ENCODE data around the gene CFAP69.
"Not testable (repeated sequence)": the region's sequence is repeated elsewhere in the genome, so short reads cannot be mapped to it uniquely, and the experiment has no call there.

The CFAP69 gene

GRCh38 chr7:90231304-90231703 lies 13.7 kb upstream of the CFAP69 start:
- DNase-seq (ENCODE audit: low read depth) = no peak

GRCh38 chr7:90232430-90232829 lies 12.5 kb upstream of the CFAP69 start:
- no peak for DNase-seq (ENCODE audit: low read depth)

DNA sequence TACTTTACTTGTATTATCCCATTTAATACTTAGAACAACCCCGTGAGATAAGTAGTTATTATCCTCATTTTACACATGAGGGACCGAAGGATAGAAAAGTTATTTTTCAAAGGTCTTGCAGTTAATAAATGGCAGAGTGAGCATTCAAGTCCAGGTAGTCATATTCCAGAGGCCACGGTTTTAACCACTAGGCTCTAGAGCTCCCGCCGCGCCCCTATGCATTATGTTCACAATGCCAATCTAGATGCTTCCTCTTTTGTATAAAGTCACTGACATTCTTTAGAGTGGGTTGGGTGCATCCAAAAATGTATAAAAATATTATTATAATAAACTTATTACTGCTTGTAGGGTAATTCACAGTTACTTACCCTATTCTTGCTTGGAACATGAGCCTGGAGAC lies 11.4 kb upstream of the CFAP69 start:
- DNase-seq (ENCODE audit: low read depth) = no peak

DNA sequence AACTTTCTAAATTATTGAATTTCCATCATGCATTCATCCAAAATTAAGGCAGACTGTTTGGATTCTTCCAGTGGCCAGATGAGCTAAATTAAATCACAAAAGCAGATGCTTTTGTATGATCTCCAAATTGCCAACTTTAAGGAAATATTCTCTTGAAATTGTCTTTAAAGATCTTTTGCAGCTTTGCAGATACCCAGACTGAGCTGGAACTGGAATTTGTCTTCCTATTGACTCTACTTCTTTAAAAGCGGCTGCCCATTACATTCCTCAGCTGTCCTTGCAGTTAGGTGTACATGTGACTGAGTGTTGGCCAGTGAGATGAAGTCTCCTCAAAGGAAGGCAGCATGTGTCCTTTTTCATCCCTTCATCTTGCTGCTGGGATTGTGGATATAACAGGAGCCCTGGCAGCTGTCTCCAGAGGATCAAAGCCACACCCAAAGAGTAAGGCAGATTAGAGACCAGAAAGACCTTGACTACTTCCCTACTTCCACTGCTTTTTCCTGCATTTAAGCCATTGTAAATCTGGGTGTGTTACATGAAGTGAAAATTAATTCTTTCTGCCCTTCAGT lies 8.2 kb upstream of the CFAP69 start:
- no peak for DNase-seq (ENCODE audit: low read depth)

GRCh38 chr7:90238022-90238421 lies 7.0 kb upstream of the CFAP69 start:
- no peak for DNase-seq (ENCODE audit: low read depth)

GRCh38 chr7:90238583-90238982 lies 6.4 kb upstream of the CFAP69 start:
- no peak for DNase-seq (ENCODE audit: low read depth)

DNA sequence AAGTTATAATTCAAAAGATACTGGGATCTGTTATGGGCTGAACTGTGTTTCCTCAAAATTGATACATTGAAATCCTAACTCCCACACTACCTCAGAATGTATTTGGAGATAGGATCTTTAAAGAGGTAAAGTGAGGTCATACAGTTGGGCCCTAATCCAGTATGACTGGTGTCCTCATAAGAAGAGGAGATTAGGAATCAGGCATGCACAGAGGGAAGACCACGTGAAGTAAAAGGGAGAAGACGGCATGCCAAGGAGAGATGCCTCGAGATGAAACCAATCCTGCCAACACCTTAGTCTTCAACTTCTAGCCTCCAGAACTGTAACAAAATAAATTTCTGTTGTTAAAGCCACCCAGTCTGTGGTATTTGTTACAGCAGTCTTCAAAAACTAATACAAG lies 5.9 kb upstream of the CFAP69 start:
- DNase-seq (ENCODE audit: low read depth) = no peak

- DNase-seq (ENCODE audit: low read depth) = no peak
These were observed 5.2 kb upstream of the CFAP69 start for GRCh38 chr7:90239625-90240228.

DNA sequence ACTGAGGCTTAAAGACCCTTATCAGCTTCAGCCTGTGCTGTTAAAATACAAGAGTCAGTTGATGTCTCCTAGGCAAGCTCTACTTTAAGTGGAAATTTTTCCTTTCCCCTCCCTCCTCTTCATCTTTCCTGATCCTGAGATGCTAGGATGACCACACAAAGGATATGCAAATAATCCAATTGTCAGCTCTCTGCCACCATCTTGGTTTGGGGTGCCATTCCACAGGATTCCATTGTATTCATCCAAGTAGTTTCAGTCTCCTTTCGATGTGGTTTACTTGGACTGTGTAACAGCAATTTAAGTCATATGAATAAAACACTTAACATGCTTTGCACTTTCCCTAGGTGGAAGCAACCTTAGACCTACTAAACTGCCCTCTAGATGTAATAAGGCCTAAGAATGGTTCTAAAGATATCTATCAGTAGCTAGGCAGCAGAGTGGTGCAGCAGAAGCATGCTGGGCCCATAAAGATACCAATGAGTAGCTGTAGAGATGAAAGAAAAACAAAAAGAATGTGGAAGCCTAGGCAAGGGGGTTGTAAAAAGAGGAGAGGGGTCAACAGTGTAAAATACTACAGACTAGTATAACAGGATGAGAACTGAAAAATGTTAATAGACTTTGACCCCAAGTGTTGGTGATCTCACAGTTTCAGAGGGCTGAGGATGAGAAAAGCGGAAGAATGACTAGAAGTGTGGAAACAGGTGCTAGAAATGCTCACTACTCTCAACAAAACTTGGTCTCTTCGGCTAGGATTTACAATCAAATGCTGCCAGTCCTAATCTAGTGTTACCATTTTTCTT lies 2.4 kb upstream of the CFAP69 start:
- DNase-seq (ENCODE audit: low read depth) = no peak

- DNase-seq (ENCODE audit: low read depth) = no peak
These were observed 1.4 kb upstream of the CFAP69 start for GRCh38 chr7:90243556-90243955.

GRCh38 chr7:90244565-90244908 lies 437 bp upstream of the CFAP69 start:
- no peak for DNase-seq (ENCODE audit: low read depth)

- no peak for DNase-seq (ENCODE audit: low read depth)
These were observed 1.2 kb downstream of the CFAP69 start for GRCh38 chr7:90246171-90246570.

- DNase-seq (ENCODE audit: low read depth) = no peak
These were observed 3.7 kb downstream of the CFAP69 start for GRCh38 chr7:90248706-90249105.

GRCh38 chr7:90250601-90251303 lies 5.8 kb downstream of the CFAP69 start:
- no peak for DNase-seq (ENCODE audit: low read depth)

- no peak for DNase-seq (ENCODE audit: low read depth)
These were observed 6.3 kb downstream of the CFAP69 start for GRCh38 chr7:90251304-90251635.

- not testable (repeated sequence) for DNase-seq (ENCODE audit: low read depth)
These were observed 11.0 kb downstream of the CFAP69 start for GRCh38 chr7:90256011-90256410.

DNA sequence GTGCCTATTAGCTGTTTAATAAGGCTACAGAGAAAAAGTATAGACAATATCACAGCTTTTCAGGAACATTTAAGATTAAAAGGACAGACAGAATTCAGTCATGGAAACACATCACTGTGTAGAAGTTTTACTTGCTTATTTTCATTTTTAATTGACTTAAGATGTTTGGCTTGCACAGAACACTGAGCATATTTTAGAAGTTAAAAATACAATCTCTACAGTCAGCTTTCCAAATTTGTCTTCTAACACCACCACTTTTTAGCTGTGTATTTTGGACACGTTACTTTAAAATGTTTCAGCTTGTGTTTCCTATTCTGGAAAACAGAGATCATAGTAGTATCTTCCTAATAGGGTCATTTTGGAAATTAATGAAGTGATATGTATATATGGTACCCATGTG lies 11.8 kb downstream of the CFAP69 start:
- no peak for DNase-seq (ENCODE audit: low read depth)

GRCh38 chr7:90261441-90261840 lies 16.5 kb downstream of the CFAP69 start:
- DNase-seq (ENCODE audit: low read depth) = no peak

DNA sequence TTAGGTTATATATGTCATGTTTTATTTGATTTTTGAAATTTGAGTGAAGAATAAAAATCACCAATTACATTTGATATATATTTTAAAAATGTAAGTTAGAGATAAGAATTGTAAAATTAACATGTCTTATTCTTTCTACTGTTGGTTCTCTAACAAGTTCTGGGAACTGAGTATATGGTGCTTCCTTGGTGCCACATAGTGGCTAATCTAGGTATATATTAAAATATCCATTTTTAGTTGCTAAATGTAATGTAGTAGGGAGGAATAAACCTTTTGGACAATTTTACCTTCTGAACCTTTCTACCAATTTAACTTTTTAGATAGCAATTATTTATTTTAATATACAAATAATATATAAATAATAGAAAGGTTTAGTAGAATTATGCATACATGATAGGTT lies 17.5 kb downstream of the CFAP69 start:
- DNase-seq (ENCODE audit: low read depth) = no peak

GRCh38 chr7:90266808-90267207 lies 21.8 kb downstream of the CFAP69 start:
- no peak for DNase-seq (ENCODE audit: low read depth)

- no peak for DNase-seq (ENCODE audit: low read depth)
These were observed 22.4 kb downstream of the CFAP69 start for GRCh38 chr7:90267263-90267858.

- DNase-seq (ENCODE audit: low read depth) = no peak
These were observed 24.2 kb downstream of the CFAP69 start for GRCh38 chr7:90269163-90269562.

All from T follicular helper cell (primary cell).